CD14-positive monocyte (primary cell): ENCODE results near the gene RANBP3L. TPM values are rescaled to one million over a fixed set of nuclear protein-coding genes. Genes with fewer than 3 reads are reported as not detected.

Experiments
- DNase-seq, 3 donors: peaks; one replicate each; pipeline ENCODE4 v3.0.0-alpha.2; 2011 to 2022
- H2AFZ ChIP-seq: 2 replicates; pipeline ENCODE4 v1.6.0; 2012; ENCODE audit warnings: mild to moderate bottlenecking, low read depth, low read length, inconsistent platforms; ENCODE audit not compliant: insufficient read depth, poor library complexity, severe bottlenecking
- H3K27ac ChIP-seq, 2 donors: 1 replicate in 1 of 2; 2 replicates in 1 of 2; pipeline ENCODE4 v1.5.1; 2012 to 2013; ENCODE audit warnings: low read length in 2 of 2, control low read depth in 1 of 2, inconsistent platforms in 1 of 2, low read depth in 1 of 2, mild to moderate bottlenecking in 1 of 2
- H3K27me3 ChIP-seq, 2 donors: one replicate each; pipeline versions ENCODE4 v1.6.0 to v1.6.1; 2011 to 2013; ENCODE audit warnings: low read length in 2 of 2; ENCODE audit not compliant: control insufficient read depth in 2 of 2, insufficient read depth in 2 of 2
- H3K36me3 ChIP-seq, 2 donors: replicated peaks in 1 of 2; 1 replicate in 1 of 2; 2 replicates in 1 of 2; pipeline versions ENCODE4 v1.5.1 to v1.6.1; 2012 to 2013; ENCODE audit warnings: low read length in 2 of 2, control low read depth in 1 of 2, inconsistent platforms in 1 of 2, mild to moderate bottlenecking in 1 of 2; ENCODE audit not compliant: insufficient read depth in 2 of 2, control insufficient read depth in 1 of 2
- H3K4me1 ChIP-seq, 2 donors: 1 replicate in 1 of 2; 2 replicates in 1 of 2; pipeline versions ENCODE4 v1.5.1 to v1.6.1; 2012 to 2013; ENCODE audit warnings: low read length in 2 of 2, control low read depth in 1 of 2, inconsistent platforms in 1 of 2, mild to moderate bottlenecking in 1 of 2, moderate library complexity in 1 of 2; ENCODE audit not compliant: insufficient read depth in 2 of 2, control insufficient read depth in 1 of 2
- H3K4me2 ChIP-seq: replicated peaks from 2 replicates; pipeline ENCODE3; 2012; ENCODE audit warnings: low read length, moderate library complexity, mild to moderate bottlenecking; ENCODE audit not compliant: poor library complexity, severe bottlenecking; ENCODE audit errors: extremely low read depth
- H3K4me3 ChIP-seq, 3 experiments: fragments of 200-600 bp in 1 of 3; sonication (generic) in 1 of 3; replicated peaks in 1 of 3; 1 replicate in 2 of 3; 2 replicates in 1 of 3; pipeline ENCODE4 v1.5.1; 2011 to 2013; ENCODE audit warnings: low read length in 3 of 3, mild to moderate bottlenecking in 3 of 3, control low read depth in 2 of 3, low read depth in 2 of 3, inconsistent platforms in 1 of 3, moderate library complexity in 1 of 3
- H3K79me2 ChIP-seq: 2 replicates; pipeline ENCODE4 v1.6.0; 2012; ENCODE audit warnings: mild to moderate bottlenecking, control low read depth, inconsistent platforms, low read length, moderate library complexity; ENCODE audit not compliant: insufficient read depth
- H3K9ac ChIP-seq: 2 replicates; pipeline ENCODE4 v1.6.0; 2017; ENCODE audit warnings: low read length, mild to moderate bottlenecking; ENCODE audit not compliant: insufficient read depth, poor library complexity, severe bottlenecking
- H3K9me3 ChIP-seq, 2 donors: replicated peaks in 1 of 2; 1 replicate in 1 of 2; 2 replicates in 1 of 2; pipeline versions ENCODE4 v1.5.1 to v1.6.1; 2012 to 2013; ENCODE audit warnings: low read length in 2 of 2, control low read depth in 1 of 2; ENCODE audit not compliant: control insufficient read depth in 1 of 2, insufficient read depth in 1 of 2
- H4K20me1 ChIP-seq: 2 replicates; pipeline ENCODE4 v1.6.0; 2012; ENCODE audit warnings: mild to moderate bottlenecking, low read length, control low read depth, moderate library complexity; ENCODE audit not compliant: insufficient read depth
- H3K27ac Mint-ChIP-seq, 7 donors: one replicate each; pipeline ENCODE4 v1.8.0; 2020; ENCODE audit warnings: mild to moderate bottlenecking in 7 of 7, mixed read lengths in 7 of 7, moderate library complexity in 6 of 7, inconsistent platforms in 2 of 7
- H3K27me3 Mint-ChIP-seq, 3 donors: one replicate each; pipeline ENCODE4 v1.8.0; 2021 to 2022; ENCODE audit warnings: low read depth in 3 of 3, mild to moderate bottlenecking in 3 of 3, mixed read lengths in 3 of 3, moderate library complexity in 3 of 3, inconsistent platforms in 1 of 3
- H3K36me3 Mint-ChIP-seq, 2 donors: one replicate each; pipeline ENCODE4 v1.8.0; 2020; ENCODE audit warnings: mixed read lengths in 2 of 2, inconsistent platforms in 1 of 2, mild to moderate bottlenecking in 1 of 2
- H3K4me1 Mint-ChIP-seq: one replicate; pipeline ENCODE4 v1.8.0; 2020; ENCODE audit warnings: mild to moderate bottlenecking, mixed read lengths
- H3K4me3 Mint-ChIP-seq, 2 donors: one replicate each; pipeline ENCODE4 v1.8.0; 2020; ENCODE audit warnings: mild to moderate bottlenecking in 2 of 2, mixed read lengths in 2 of 2, moderate library complexity in 1 of 2
- H3K9me3 Mint-ChIP-seq, 7 donors: one replicate each; pipeline ENCODE4 v1.8.0; 2020 to 2022; ENCODE audit warnings: mixed read lengths in 7 of 7, mild to moderate bottlenecking in 6 of 7, moderate library complexity in 6 of 7, inconsistent platforms in 2 of 7
- CTCF ChIP-seq: fragments of 200-600 bp; IDR thresholded peaks from one replicate; pipeline ENCODE4 v1.8.0; 2022; ENCODE audit warnings: antibody characterized with exemption, mild to moderate bottlenecking
- WGBS: methylation state at CpG from one replicate; pipeline ENCODE4 v1.1.5; 2013; ENCODE audit warnings: missing lambda C conversion rate; ENCODE audit not compliant: insufficient coverage; 5-methylcytosine and 5-hydroxymethylcytosine counted together
- intact Hi-C, 2 donors: fragments of 100-400 bp; cut with micrococcal nuclease; formaldehyde crosslinking; loops; one replicate each; pipeline versions ENCODE4 v1.15.0 to v1.15.1; 2023
- polyA plus RNA-seq, 3 donors: library from polyadenylated mRNA; depleted of rRNA in 1 of 3; unstranded in 2 of 3; stranded (reverse) in 1 of 3; fragments of 300-500 nt in 2 of 3; fragments of >200 nt in 1 of 3; fragmentation: Illumina TruSeq in 2 of 3; gene quantifications; 1 replicate in 2 of 3; 2 replicates in 1 of 3; pipeline ENCODE4 v1.2.3, GENCODE V29; 2012 to 2021

The RANBP3L gene
- polyA plus RNA-seq, 3 donors, result not detected

GRCh38 chr5:36236801-36237200 lies 64.9 kb downstream of the RANBP3L start:
- intact Hi-C loops, result no loop called here
- Histone ChIP-seq H3K27ac (no peak overlapping the region), H3K36me3 (no peaks in the 10 kb centered on the region), H3K9ac (no peak overlapping the region), H3K27me3 (no peaks in the 10 kb centered on the region), H3K4me2 (no peak overlapping the region), H4K20me1 (no peaks in the 10 kb centered on the region), H3K79me2 (peaks cover 58% of the 10 kb centered on the region), H3K4me1 (peaks cover 9 to 16% of the 10 kb centered on the region in 2 donors), H3K4me3 (no peak overlapping the region), H3K9me3 (no peaks in the 10 kb centered on the region), H2AFZ (no peak overlapping the region)
- H3K4me1 Mint-ChIP-seq, result peaks cover 27% of the 10 kb centered on the region
- no peaks in the 10 kb centered on the region for H3K9me3 Mint-ChIP-seq
- TF ChIP-seq CTCF, result no peak
- no peaks in the 10 kb centered on the region for H3K27me3 Mint-ChIP-seq
- DNase-seq, result peak in 1 of 3 donors; percentile 4
- peaks cover 0 to 1% of the 10 kb centered on the region in 2 donors for H3K36me3 Mint-ChIP-seq
- H3K27ac Mint-ChIP-seq, result peak overlapping the region in 1 of 7 donors; percentile 60
- no peak overlapping the region for H3K4me3 Mint-ChIP-seq

- H3K9ac ChIP-seq, result no peak overlapping the region
- intact Hi-C loops, result no loop called here
- no peak overlapping the region for H2AFZ ChIP-seq
- H3K79me2 ChIP-seq, result peaks cover 19% of the 10 kb centered on the region
- Mint-ChIP-seq H3K4me3 (no peak overlapping the region), H3K27ac (no peak overlapping the region), H3K27me3 (peaks cover 0 to 2% (median 0%) of the 10 kb centered on the region in 3 donors), H3K9me3 (no peaks in the 10 kb centered on the region), H3K4me1 (peaks cover 5% of the 10 kb centered on the region), H3K36me3 (peaks cover 0 to 1% of the 10 kb centered on the region in 2 donors)
- no peaks in the 10 kb centered on the region for H3K9me3 ChIP-seq
- 91% methylated on average over 3 of the region's 3 CpGs for WGBS
- H3K27ac ChIP-seq, result no peak overlapping the region
- DNase-seq, result no peak
- no peak overlapping the region for H3K4me3 ChIP-seq
- H3K27me3 ChIP-seq, result no peaks in the 10 kb centered on the region
- no peak overlapping the region for H3K4me2 ChIP-seq
- H3K4me1 ChIP-seq, result peaks cover 0 to 3% of the 10 kb centered on the region in 2 donors
- no peaks in the 10 kb centered on the region for H3K36me3 ChIP-seq
- no peak for TF ChIP-seq CTCF
- H4K20me1 ChIP-seq, result no peaks in the 10 kb centered on the region
Measured at GRCh38 chr5:36232533-36232932, 69.2 kb downstream of the RANBP3L start.
